SK-N-DZ (cell line): ENCODE measurements around the gene PRKN.
"Not testable (repeated sequence)": the region's sequence is repeated elsewhere in the genome, so short reads cannot be mapped to it uniquely, and the experiment has no call there.

ENCODE experiments used
- DNase-seq: peaks from one replicate; pipeline ENCODE4 v3.0.0-alpha.2; 2015; ENCODE audit warnings: low spot score

The PRKN gene

DNA sequence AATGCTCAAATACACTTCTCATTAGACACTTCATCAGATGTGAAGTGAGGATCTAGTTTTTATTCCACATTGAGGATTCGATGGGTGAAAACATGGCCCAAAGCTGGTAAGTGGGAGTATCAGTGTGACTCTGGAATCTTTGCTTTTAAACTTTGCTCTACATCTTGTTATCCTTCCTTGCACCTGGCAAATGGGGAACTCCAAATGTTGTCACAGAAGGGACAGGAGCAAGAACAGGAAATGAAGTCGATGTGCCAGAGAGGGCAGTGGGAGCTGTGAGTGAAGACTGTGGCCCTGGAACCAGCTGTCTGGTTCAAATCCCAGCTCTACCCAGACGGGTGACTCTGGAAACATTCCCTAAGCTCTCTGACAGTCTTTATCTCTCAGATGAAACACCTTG, 1367.0 kb downstream of the PRKN start:
- no peak for DNase-seq

GRCh38 chr6:161359618-161359945, 1368.0 kb downstream of the PRKN start:
- DNase-seq: no peak

GRCh38 chr6:161356167-161356854, 1371.3 kb downstream of the PRKN start:
- DNase-seq: no peak

DNA sequence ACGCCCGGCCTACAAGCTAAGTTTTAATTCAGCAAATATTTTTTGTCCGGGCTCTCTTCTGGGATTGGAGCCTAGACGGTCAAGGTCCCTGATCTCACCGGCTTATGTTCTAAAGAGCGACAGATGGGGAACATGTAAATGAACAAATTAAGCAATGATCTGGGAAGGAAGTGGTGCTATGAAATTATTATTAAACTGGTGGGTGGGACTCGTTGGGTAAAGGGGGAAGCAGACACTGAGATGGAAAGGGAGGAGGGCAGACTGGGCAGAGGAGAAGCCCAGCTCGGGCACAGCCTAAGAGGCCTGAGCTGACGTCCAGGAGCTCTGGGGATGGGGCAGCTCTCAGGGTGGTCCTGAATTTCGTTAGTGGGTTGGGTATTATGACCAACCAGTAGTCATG, 1371.9 kb downstream of the PRKN start:
- no peak for DNase-seq

- DNase-seq: no peak
Observed at GRCh38 chr6:161354956-161355355, 1372.6 kb downstream of the PRKN start.

DNA sequence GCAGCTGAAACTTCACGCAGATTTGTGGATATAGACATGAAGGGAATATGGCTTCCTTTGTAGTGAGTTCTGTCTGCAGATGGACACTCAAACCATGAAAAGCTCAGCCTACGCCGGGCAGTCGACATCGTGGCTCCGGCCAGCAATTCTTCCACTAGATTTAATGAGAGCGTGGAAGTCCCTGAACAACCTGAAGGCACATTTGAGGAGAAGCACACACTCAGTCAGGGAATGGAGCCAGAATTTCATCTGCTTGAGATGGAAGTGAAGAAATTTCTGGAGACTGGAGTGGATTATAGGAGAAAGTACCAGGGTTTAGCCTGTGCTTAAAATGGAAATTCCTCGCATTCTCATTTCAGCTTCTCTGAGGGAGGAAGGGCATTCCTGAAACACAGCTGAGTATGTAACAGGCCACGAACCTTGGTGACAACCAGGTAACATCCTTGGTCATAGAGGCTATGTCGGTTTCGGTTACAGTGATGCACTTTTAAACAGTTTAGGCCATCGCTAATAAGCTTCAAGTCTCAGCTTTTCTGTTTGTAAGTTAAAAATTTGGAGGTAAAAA, 1373.2 kb downstream of the PRKN start:
- no peak for DNase-seq

- peak; percentile 64 for DNase-seq
Observed at GRCh38 chr6:161353208-161353613, 1374.4 kb downstream of the PRKN start.

GRCh38 chr6:161351858-161352257, 1375.7 kb downstream of the PRKN start:
- no peak for DNase-seq

GRCh38 chr6:161349886-161350285, 1377.7 kb downstream of the PRKN start:
- DNase-seq: no peak

DNA sequence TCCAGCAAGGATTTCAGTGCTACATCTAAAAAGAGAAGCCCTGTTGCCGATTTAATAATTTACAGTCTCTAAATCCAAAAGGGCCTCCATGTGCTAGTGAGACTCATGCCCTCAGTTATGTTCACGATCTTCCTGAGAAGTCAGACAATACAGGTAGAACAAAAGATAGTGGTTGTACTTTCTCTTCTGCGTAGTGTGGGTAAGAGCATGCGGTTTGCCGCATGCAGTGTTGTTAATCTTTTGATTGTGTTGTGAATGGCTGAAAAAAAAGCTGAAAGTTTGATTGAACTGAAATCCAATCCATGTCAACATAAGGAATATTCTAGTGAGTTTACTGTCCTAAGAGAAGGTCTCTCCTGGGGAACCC, 1379.0 kb downstream of the PRKN start:
- DNase-seq: no peak

GRCh38 chr6:161347988-161348627, 1379.5 kb downstream of the PRKN start:
- DNase-seq: no peak

DNA sequence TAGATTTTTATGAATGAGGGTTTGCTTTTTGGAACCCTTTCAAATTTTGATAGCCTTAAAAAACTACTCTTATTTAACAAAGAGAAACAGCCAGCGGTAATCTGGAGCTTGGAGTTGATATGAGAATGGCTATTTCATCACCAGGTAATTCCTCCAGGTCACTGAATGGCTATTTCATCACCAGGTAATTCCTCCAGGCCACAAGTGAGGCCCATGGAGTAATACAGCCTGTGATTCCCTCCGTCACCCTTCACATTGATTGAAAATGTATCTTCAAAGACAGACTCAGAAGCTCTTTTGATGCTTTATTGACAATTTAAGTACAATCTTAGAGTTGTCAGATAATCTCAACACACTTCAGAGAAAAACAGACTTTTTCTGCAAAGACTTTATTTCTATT, 1380.4 kb downstream of the PRKN start:
- no peak for DNase-seq

DNA sequence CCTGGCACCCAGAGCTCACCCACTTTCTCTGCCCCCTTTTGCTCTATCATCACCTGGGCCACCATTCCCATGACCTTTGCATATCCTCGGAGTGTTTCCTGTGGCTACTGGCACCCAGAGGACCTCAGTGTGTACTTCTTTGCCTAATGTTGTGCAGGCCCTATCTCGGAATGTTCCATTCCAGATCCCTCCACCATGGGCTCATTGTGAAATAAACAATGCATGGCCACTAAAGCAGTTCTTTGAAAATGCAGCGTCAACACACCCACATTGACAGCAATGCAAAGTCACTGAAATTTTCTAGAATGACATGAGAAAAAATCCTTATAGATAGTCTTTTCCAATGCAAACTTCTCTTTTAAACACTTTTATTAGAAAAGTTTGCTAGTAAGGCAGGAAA, 1380.8 kb downstream of the PRKN start:
- DNase-seq: no peak

GRCh38 chr6:161344626-161345025, 1382.9 kb downstream of the PRKN start:
- DNase-seq: no peak

DNA sequence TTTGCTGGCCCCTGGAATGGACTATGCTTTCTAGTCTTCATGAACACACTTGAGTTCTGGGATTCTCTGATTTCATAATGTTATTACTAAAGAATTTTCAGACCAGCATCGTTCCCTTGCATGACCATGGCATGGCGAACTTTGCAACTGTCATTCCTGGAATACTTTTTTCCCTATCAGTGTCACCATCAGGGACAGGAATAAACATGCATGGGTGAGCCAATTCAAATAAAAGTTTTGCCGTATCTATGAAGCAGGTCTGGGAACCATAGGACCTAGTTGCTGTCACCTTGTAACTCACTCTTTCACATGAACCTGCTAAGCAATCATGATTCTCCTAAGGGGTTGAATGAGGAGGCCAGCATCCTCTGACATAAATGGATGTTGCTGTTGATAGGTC, 1385.5 kb downstream of the PRKN start:
- DNase-seq: no peak

DNA sequence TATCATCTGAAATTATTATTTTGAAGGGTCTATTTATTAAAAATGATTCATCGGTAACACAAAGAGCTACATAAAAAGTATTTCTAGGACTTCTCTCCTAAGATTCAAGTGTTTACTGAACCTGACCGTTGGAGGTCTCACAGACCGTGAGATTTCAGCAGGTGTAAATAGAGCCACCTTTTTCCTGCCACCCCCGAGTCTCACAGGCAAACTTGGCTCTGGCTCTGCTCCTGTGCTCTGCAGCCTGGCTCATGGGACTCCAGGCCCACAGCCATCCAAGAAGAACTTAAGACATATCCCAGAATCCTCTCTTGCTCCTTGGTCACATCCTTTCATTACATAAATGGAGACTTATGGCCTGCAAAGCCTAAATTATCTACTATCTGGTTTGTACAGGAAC, 1385.9 kb downstream of the PRKN start:
- no peak for DNase-seq

DNA sequence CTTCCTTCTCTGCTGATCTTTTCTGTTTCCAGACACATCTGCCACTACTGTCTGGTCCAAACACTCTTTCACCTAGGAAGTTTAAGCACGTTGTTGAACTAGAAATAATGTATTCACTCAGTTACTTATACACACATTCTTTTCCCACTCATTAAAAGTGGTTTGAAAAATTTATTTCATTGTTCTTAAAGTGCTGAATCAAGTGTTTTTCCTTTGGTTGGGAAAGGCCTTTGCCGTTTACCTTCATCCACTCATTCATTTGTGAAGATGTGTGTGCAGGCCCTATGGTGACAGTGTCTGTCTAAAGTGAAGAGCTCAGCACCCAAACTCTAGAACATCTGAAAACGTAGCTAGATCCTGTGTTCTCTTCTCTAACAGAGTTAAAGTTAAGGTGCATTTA, 1389.6 kb downstream of the PRKN start:
- no peak for DNase-seq

- no peak for DNase-seq
Observed at GRCh38 chr6:161336479-161336878, 1391.1 kb downstream of the PRKN start.

GRCh38 chr6:161333410-161333809, 1394.2 kb downstream of the PRKN start:
- DNase-seq: no peak

- not testable (repeated sequence) for DNase-seq
Observed at GRCh38 chr6:161331402-161332081, 1396.0 kb downstream of the PRKN start.

- DNase-seq: no peak
Observed at GRCh38 chr6:161327360-161327953, 1400.1 kb downstream of the PRKN start.

- DNase-seq: no peak
Observed at GRCh38 chr6:161319231-161319630, 1408.3 kb downstream of the PRKN start.
